HG03521 (cell line): ENCODE data around the gene ATRNL1.
A peak's percentile ranks its signal among the peaks of the same experiment; 100 is the strongest.
"Not testable (repeated sequence)": the region's sequence is repeated elsewhere in the genome, so short reads cannot be mapped to it uniquely, and the experiment has no call there.

Experiments
- ATAC-seq: cut with Tn5 transposase; IDR thresholded peaks from one replicate; pipeline ENCODE4 v1.9.1; 2021; ENCODE audit warnings: mild to moderate bottlenecking, moderate library complexity; ENCODE audit not compliant: unreplicated experiment

The ATRNL1 gene

GRCh38 chr10:115173915-115174443 is 80.8 kb downstream of the ATRNL1 start:
- no peak for ATAC-seq

- ATAC-seq: not testable (repeated sequence)
Observed at GRCh38 chr10:115207276-115207675, 114.1 kb downstream of the ATRNL1 start.

GRCh38 chr10:115209133-115209532 is 116.0 kb downstream of the ATRNL1 start:
- ATAC-seq: no peak

- no peak for ATAC-seq
Observed at GRCh38 chr10:115214829-115215228, 121.7 kb downstream of the ATRNL1 start.

GRCh38 chr10:115219203-115219602 is 126.0 kb downstream of the ATRNL1 start:
- ATAC-seq: no peak

GRCh38 chr10:115222039-115222438 is 128.9 kb downstream of the ATRNL1 start:
- ATAC-seq: no peak

- no peak for ATAC-seq
Observed at GRCh38 chr10:115239761-115240160, 146.6 kb downstream of the ATRNL1 start.

- no peak for ATAC-seq
Observed at GRCh38 chr10:115250784-115251183, 157.6 kb downstream of the ATRNL1 start.

GRCh38 chr10:115253765-115254164 is 160.6 kb downstream of the ATRNL1 start:
- ATAC-seq: not testable (repeated sequence)

GRCh38 chr10:115272482-115272881 is 179.3 kb downstream of the ATRNL1 start:
- ATAC-seq: no peak

- no peak for ATAC-seq
Observed at GRCh38 chr10:115278294-115278693, 185.1 kb downstream of the ATRNL1 start.

GRCh38 chr10:115295213-115295805 is 202.1 kb downstream of the ATRNL1 start:
- ATAC-seq: no peak

- ATAC-seq: no peak
Observed at GRCh38 chr10:115300080-115300479, 206.9 kb downstream of the ATRNL1 start.

GRCh38 chr10:115319669-115320068 is 226.5 kb downstream of the ATRNL1 start:
- not testable (repeated sequence) for ATAC-seq

GRCh38 chr10:115321360-115321759 is 228.2 kb downstream of the ATRNL1 start:
- ATAC-seq: no peak

- ATAC-seq: no peak
Observed at GRCh38 chr10:115328331-115328730, 235.2 kb downstream of the ATRNL1 start.

- no peak for ATAC-seq
Observed at GRCh38 chr10:115335366-115335765, 242.2 kb downstream of the ATRNL1 start.

- ATAC-seq: peak; percentile 62
Observed at GRCh38 chr10:115355162-115355760, 262.1 kb downstream of the ATRNL1 start.

- not testable (repeated sequence) for ATAC-seq
Observed at GRCh38 chr10:115367920-115368319, 274.8 kb downstream of the ATRNL1 start.

GRCh38 chr10:115379064-115379463 is 285.9 kb downstream of the ATRNL1 start:
- no peak for ATAC-seq

GRCh38 chr10:115384665-115385064 is 291.5 kb downstream of the ATRNL1 start:
- no peak for ATAC-seq

- no peak for ATAC-seq
Observed at GRCh38 chr10:115390607-115391006, 297.4 kb downstream of the ATRNL1 start.

GRCh38 chr10:115398026-115398425 is 304.9 kb downstream of the ATRNL1 start:
- ATAC-seq: no peak
